Measurements from ENCODE around the gene CTSD. TPM values are rescaled to one million over a fixed set of nuclear protein-coding genes. Genes with fewer than 3 reads are reported as not detected.

The CTSD gene
- total RNA-seq, 1 experiment from 2014 or later, result 158 TPM

GRCh38 chr11:1759851-1760220 lies 3.9 kb downstream of the CTSD start:
- Histone ChIP-seq H4K8ac (replicated peaks; ENCODE audit: insufficient read length, low read depth, low read length) (no peak overlapping the region), H3K4me2 (ENCODE audit: insufficient read depth, insufficient read length, low read length) (no peak overlapping the region), H3K18ac (ENCODE audit: insufficient read length, low read depth, low read length) (no peak overlapping the region), H2BK5ac (ENCODE audit: insufficient read length, low read length) (no peak overlapping the region), H3K4me1 (ENCODE audit: insufficient read depth, low read length) (peaks cover 3% of the 10 kb centered on the region; the same call in 1 of the 2 replicates), H3K79me1 (ENCODE audit: insufficient read depth, low read depth, low read length, poor library complexity, severe bottlenecking) (peaks cover 9% of the 10 kb centered on the region), H4K5ac (ENCODE audit: insufficient read length, low read depth, low read length) (no peak overlapping the region), H3K56ac (ENCODE audit: insufficient read length, low read depth, low read length) (no peak overlapping the region), H2AFZ (ENCODE audit: low read length) (no peak overlapping the region), H3T11ph (ENCODE audit: low read length) (no peak overlapping the region), H3K27me3 (ENCODE audit: insufficient read depth, low read length) (no peaks in the 10 kb centered on the region), H4K91ac (ENCODE audit: insufficient read length, low read depth, low read length) (no peak overlapping the region), H2BK12ac (ENCODE audit: insufficient read length, low read depth, low read length) (no peak overlapping the region), H3K14ac (ENCODE audit: insufficient read depth, low read length) (no peak overlapping the region), H2BK20ac (ENCODE audit: low read depth, low read length, poor library complexity, severe bottlenecking) (no peak overlapping the region), H3K79me2 (ENCODE audit: insufficient read depth, low read length) (no peaks in the 10 kb centered on the region; the same call in 1 of the 2 replicates), H3K27ac (ENCODE audit: insufficient read length, low read depth, low read length) (no peak overlapping the region), H2AK5ac (ENCODE audit: insufficient read length, low read length) (no peak overlapping the region), H2BK120ac (ENCODE audit: low read depth, low read length, poor library complexity, severe bottlenecking) (no peak overlapping the region), H3K9me3 (ENCODE audit: control insufficient read depth, low read depth, low read length) (no peaks in the 10 kb centered on the region), H3K23me2 (ENCODE audit: insufficient read length, low read depth, low read length, poor library complexity, severe bottlenecking) (peaks cover 10% of the 10 kb centered on the region), H3K23ac (ENCODE audit: insufficient read length, low read depth, low read length) (no peak overlapping the region), H4K20me1 (ENCODE audit: control insufficient read depth, insufficient read depth, insufficient read length) (no peaks in the 10 kb centered on the region), H3K9ac (ENCODE audit: extremely low read depth, insufficient read length, low read length) (no peak overlapping the region), H2BK15ac (ENCODE audit: low read depth, low read length) (no peak overlapping the region), H3K4ac (ENCODE audit: low read depth, low read length) (no peak overlapping the region)
- no CpG with 5 or more reads among the region's 5 CpGs for WGBS (ENCODE audit: extremely low coverage, insufficient read length, low lambda C conversion rate)
- Mint-ChIP-seq H3K4me3 (no peak overlapping the region), H3K27ac (no peak overlapping the region), H3K27me3 (ENCODE audit: low read depth) (no peaks in the 10 kb centered on the region), H3K36me3 (ENCODE audit: insufficient read depth in 1 of 3, low read depth in 3 of 3) (peaks cover 3 to 17% (median 10%) of the 10 kb centered on the region in 3 experiments; a peak in 6 of 7 replicates), H3K4me1 (peaks cover 2 to 6% of the 10 kb centered on the region in 2 experiments; a peak in 3 of 4 replicates), H3K9me3 (no peaks in the 10 kb centered on the region)
- DNase-seq, result no peak
- TF ChIP-seq CTCF (conservative IDR thresholded peaks at IDR 0.05), result no peak
